GM10248 (cell line): Measurements from ENCODE around the gene SNAPC2.
A peak's percentile ranks its signal among the peaks of the same experiment; 100 is the strongest.
"Not testable (repeated sequence)": the region's sequence is repeated elsewhere in the genome, so short reads cannot be mapped to it uniquely, and the experiment has no call there.

ENCODE experiments used
- CTCF ChIA-PET: fragments of 300-600 bp; sonication (Branson Sonifier 250); formaldehyde crosslinking; extraction: SDS; loops from one replicate; lab custom pipeline; 2021; ENCODE audit warnings: antibody characterized with exemption; lab: Yijun Ruan, JAX
- POLR2A ChIA-PET: fragments of 350-650 bp; sonication (Branson Sonifier 250); formaldehyde crosslinking; extraction: SDS; loops from one replicate; lab custom pipeline; 2020; ENCODE audit warnings: antibody characterized with exemption; lab: Yijun Ruan, JAX
- DNase-seq: peaks from one replicate; pipeline ENCODE4 v3.0.0; 2012; ENCODE audit errors: extremely low spot score
- CTCF ChIP-seq: IDR thresholded peaks from 2 replicates; pipeline ENCODE4 v1.5.1; 2012; ENCODE audit warnings: mild to moderate bottlenecking, low read depth; ENCODE audit errors: extremely low read depth, missing control alignments, control extremely low read depth

Gene SNAPC2

GRCh38 chr19:7926727-7927604, 6.8 kb downstream of the SNAPC2 start:
- no peak for TF ChIP-seq CTCF
- POLR2A ChIA-PET = interaction anchor here (0.6 kb wide), 1 partner anchor 288 kb away, joined by 3 read pairs; no protein-coding TSS in a partner anchor
- CTCF ChIA-PET = interaction anchor here (1.5 to 7.2 kb wide), 3 partner anchors 9 to 15 kb away, joined by 3 to 90 read pairs (median 5); partner anchors contain the start of gene TIMM44
- DNase-seq = no peak

GRCh38 chr19:7927605-7928333, 7.6 kb downstream of the SNAPC2 start:
- ChIA-PET POLR2A (interaction anchor here (0.6 kb wide), 1 partner anchor 287 kb away, joined by 3 read pairs; no protein-coding TSS in a partner anchor), CTCF (interaction anchor here (7.2 kb wide), 1 partner anchor 15 kb away, joined by 90 read pairs; the partner anchor contains the start of gene TIMM44)
- DNase-seq = no peak
- no peak for TF ChIP-seq CTCF

GRCh38 chr19:7928334-7928706, 8.2 kb downstream of the SNAPC2 start:
- ChIA-PET POLR2A (no interaction called here), CTCF (interaction anchor here (1.1 to 7.2 kb wide), 2 partner anchors 14 to 76 kb away, joined by 3 to 90 read pairs; partner anchors contain the start of gene TIMM44)
- TF ChIP-seq CTCF = no peak
- no peak for DNase-seq

- ChIA-PET CTCF (interaction anchor here (0.6 to 7.2 kb wide), 13 partner anchors 8 to 558 kb away, joined by 3 to 90 read pairs (median 3); partner anchors contain the start of genes MAP2K7, SNAPC2 and TIMM44), POLR2A (interaction anchor here (0.5 to 3.5 kb wide), 4 partner anchors 13 to 42 kb away, joined by 3 to 16 read pairs (median 6); partner anchors contain the start of gene TIMM44)
- peak; percentile 75 for DNase-seq
- TF ChIP-seq CTCF = peak; percentile 49
Measured at GRCh38 chr19:7928741-7929701, 8.9 kb downstream of the SNAPC2 start.

GRCh38 chr19:7930030-7930429, 9.9 kb downstream of the SNAPC2 start:
- ChIA-PET CTCF (interaction anchor here (1.1 to 7.2 kb wide), 5 partner anchors 9 to 557 kb away, joined by 3 to 90 read pairs (median 6); partner anchors contain the start of genes SNAPC2 and TIMM44), POLR2A (interaction anchor here (0.6 to 3.5 kb wide), 2 partner anchors 14 to 28 kb away, joined by 3 to 16 read pairs; partner anchors contain the start of gene TIMM44)
- not testable (repeated sequence) for DNase-seq

GRCh38 chr19:7930765-7931164, 10.6 kb downstream of the SNAPC2 start:
- ChIA-PET POLR2A (interaction anchor here (0.6 to 3.5 kb wide), 2 partner anchors 13 to 29 kb away, joined by 3 to 16 read pairs; partner anchors contain the start of gene TIMM44), CTCF (interaction anchor here (1.1 to 7.2 kb wide), 3 partner anchors 10 to 62 kb away, joined by 3 to 90 read pairs (median 6); partner anchors contain the start of genes SNAPC2 and TIMM44)
- TF ChIP-seq CTCF = no peak
- DNase-seq = no peak
